ENCODE data around the gene CRADD. TPM values are rescaled to one million over a fixed set of nuclear protein-coding genes. Genes with fewer than 3 reads are reported as not detected.

The CRADD gene
- total and polyA plus RNA-seq, 2 donors (not counting 1 experiment from before 2014, with no cell fraction given) = 5.8 to 15.1 TPM

GRCh38 chr12:93738199-93739058 lies 61.3 kb downstream of the CRADD start:
- intact Hi-C loops (cut with micrococcal nuclease) = no loop called here
- H3K27me3 Mint-ChIP-seq = no peaks in the 10 kb centered on the region
- H3K4me2 ChIP-seq (replicated peaks; ENCODE audit: low read depth, low read length, poor library complexity, severe bottlenecking) = peak overlapping the region; percentile 35

More at GRCh38 chr12:93738199-93739058, 61.3 kb downstream of the CRADD start:
- TF ChIP-seq, protein P1, sequence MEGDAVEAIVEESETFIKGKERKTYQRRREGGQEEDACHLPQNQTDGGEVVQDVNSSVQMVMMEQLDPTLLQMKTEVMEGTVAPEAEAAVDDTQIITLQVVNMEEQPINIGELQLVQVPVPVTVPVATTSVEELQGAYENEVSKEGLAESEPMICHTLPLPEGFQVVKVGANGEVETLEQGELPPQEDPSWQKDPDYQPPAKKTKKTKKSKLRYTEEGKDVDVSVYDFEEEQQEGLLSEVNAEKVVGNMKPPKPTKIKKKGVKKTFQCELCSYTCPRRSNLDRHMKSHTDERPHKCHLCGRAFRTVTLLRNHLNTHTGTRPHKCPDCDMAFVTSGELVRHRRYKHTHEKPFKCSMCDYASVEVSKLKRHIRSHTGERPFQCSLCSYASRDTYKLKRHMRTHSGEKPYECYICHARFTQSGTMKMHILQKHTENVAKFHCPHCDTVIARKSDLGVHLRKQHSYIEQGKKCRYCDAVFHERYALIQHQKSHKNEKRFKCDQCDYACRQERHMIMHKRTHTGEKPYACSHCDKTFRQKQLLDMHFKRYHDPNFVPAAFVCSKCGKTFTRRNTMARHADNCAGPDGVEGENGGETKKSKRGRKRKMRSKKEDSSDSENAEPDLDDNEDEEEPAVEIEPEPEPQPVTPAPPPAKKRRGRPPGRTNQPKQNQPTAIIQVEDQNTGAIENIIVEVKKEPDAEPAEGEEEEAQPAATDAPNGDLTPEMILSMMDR (IDR thresholded peaks at IDR 0.05) = no peak
- TF ChIP-seq EZH2 (IDR thresholded peaks at IDR 0.05; ENCODE audit: borderline replicate concordance, insufficient read depth, low read depth, low read length, poor library complexity, severe bottlenecking) = no peak
- Histone ChIP-seq H3K4me3 (ENCODE audit: control extremely low read depth in 1 of 5, extremely low read depth in 1 of 5, insufficient read depth in 1 of 5, low read depth in 2 of 5, low read length in 4 of 5) (no peak overlapping the region), H3K27me3 (replicated peaks in 1 of 4; ENCODE audit: control extremely low read depth in 1 of 4, control insufficient read depth in 3 of 4, insufficient read depth in 4 of 4, low read length in 3 of 4) (no peaks in the 10 kb centered on the region), H3K79me2 (ENCODE audit: control insufficient read depth, insufficient read depth, low read length) (no peaks in the 10 kb centered on the region), H3K4me1 (ENCODE audit: control insufficient read depth in 2 of 2, insufficient read depth in 2 of 2, low read length in 2 of 2) (peaks cover 8 to 15% of the 10 kb centered on the region in 2 donors), H2AFZ (ENCODE audit: insufficient read depth, low read depth, low read length, poor library complexity, severe bottlenecking) (peak overlapping the region; percentile 4), H4K20me1 (ENCODE audit: control insufficient read depth, insufficient read depth, low read length, poor library complexity, severe bottlenecking) (no peaks in the 10 kb centered on the region), H3K9me3 (ENCODE audit: control extremely low read depth in 1 of 3, control insufficient read depth in 2 of 3, insufficient read depth in 1 of 3, low read length in 2 of 3) (peaks cover 0 to 4% (median 0%) of the 10 kb centered on the region in 3 donors), H3K36me3 (replicated peaks in 1 of 2; ENCODE audit: control extremely low read depth in 1 of 2, control insufficient read depth in 1 of 2, extremely low read depth in 1 of 2, insufficient read depth in 2 of 2, low read length in 1 of 2) (no peaks in the 10 kb centered on the region), H3K9ac (ENCODE audit: low read length) (no peak overlapping the region), H3K27ac (ENCODE audit: low read length in 2 of 2) (no peak overlapping the region)
- H3K4me1 Mint-ChIP-seq = peaks cover 29% of the 10 kb centered on the region
- no peak for DNase-seq
- H3K27ac Mint-ChIP-seq = no peak overlapping the region
- 61% methylated on average over 2 of the region's 6 CpGs for WGBS (ENCODE audit: insufficient coverage)
- ChIA-PET POLR2A (no interaction called here), CTCF (no interaction called here)
- no peak overlapping the region for H3K4me3 Mint-ChIP-seq
- no peak for ATAC-seq (ENCODE audit: low read depth)
- H3K9me3 Mint-ChIP-seq (ENCODE audit: insufficient read depth) = no peaks in the 10 kb centered on the region
